SK-N-MC (cell line): ENCODE results near the gene S100A7.

Experiments used
- DNase-seq: peaks from one replicate; pipeline ENCODE4 v3.0.0-alpha.2; 2011; ENCODE audit warnings: low read depth, low spot score
- H3K27ac ChIP-seq: fragments of 200-600 bp; sonication (generic); 2 replicates; pipeline ENCODE4 v1.5.1; 2016; ENCODE audit warnings: mixed run types
- H3K36me3 ChIP-seq: fragments of 200-600 bp; sonication (generic); 2 replicates; pipeline ENCODE4 v1.6.1; 2017; ENCODE audit warnings: antibody characterized with exemption, low read length, mixed read lengths; ENCODE audit not compliant: insufficient read depth
- H3K4me3 ChIP-seq: fragments of 200-600 bp; sonication (generic); 2 replicates; pipeline ENCODE4 v1.5.1; 2016
- H3K9ac ChIP-seq: fragments of 200-600 bp; sonication (generic); 2 replicates; pipeline ENCODE4 v1.8.0; 2017; ENCODE audit warnings: mixed run types, mixed read lengths; ENCODE audit not compliant: insufficient read length
- H3K9me3 ChIP-seq: fragments of 200-600 bp; sonication (generic); 2 replicates; pipeline ENCODE4 v1.6.1; 2017; ENCODE audit warnings: low read depth, mild to moderate bottlenecking, antibody characterized with exemption, low read length, moderate library complexity, mixed read lengths
- EZH2 ChIP-seq: fragments of 200-600 bp; sonication (generic); IDR thresholded peaks from one replicate; pipeline ENCODE4 v1.6.1; 2017; ENCODE audit warnings: antibody characterized with exemption
- FOXP2 ChIP-seq: optimal IDR thresholded peaks from 2 replicates; pipeline ENCODE3; 2011; ENCODE audit warnings: mild to moderate bottlenecking, moderate library complexity; ENCODE audit not compliant: insufficient read depth; ENCODE audit errors: extremely low read length, control extremely low read depth
- POLR2AphosphoS5 ChIP-seq: IDR thresholded peaks from 2 replicates; pipeline ENCODE4 v1.6.1; 2012; ENCODE audit warnings: mild to moderate bottlenecking, low read depth, low read length, borderline replicate concordance

Gene S100A7

DNA sequence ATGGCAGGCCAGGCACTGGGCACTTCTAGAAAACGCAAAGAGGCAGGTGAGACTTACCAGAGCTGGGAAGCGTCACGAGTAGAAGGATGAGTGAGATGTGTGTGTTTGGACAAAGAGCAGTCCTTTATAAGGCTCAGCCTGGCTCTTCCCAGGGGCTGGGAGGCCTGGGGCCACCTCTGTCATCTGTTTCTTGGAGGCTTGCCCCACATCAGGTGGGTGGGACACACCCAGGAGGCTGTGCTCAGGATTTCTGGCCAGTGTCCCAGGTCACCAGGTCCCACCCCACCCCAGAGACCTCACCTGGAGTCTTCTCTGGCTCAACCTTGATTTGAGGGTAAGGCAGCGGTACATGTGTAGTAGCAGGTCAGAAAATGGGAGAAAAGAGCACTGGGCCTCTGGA lies at the start of gene S100A7:
S100A7 (minus strand) TSS at position 101 of the 400 bp plus-strand sequence. CDS start 1,638 bp downstream, outside the sequence.
- no peaks in the 10 kb centered on the region for H3K9me3 ChIP-seq
- no peak within 1 kb of the TSS for H3K27ac ChIP-seq
- no peak within 1 kb of the TSS for H3K9ac ChIP-seq
- DNase-seq = no peak
- TF ChIP-seq FOXP2 = no peak
- TF ChIP-seq POLR2AphosphoS5 = no peak
- TF ChIP-seq EZH2 = no peak
- H3K36me3 ChIP-seq = no peaks in the 10 kb centered on the region
- H3K4me3 ChIP-seq = no peak within 1 kb of the TSS

DNA sequence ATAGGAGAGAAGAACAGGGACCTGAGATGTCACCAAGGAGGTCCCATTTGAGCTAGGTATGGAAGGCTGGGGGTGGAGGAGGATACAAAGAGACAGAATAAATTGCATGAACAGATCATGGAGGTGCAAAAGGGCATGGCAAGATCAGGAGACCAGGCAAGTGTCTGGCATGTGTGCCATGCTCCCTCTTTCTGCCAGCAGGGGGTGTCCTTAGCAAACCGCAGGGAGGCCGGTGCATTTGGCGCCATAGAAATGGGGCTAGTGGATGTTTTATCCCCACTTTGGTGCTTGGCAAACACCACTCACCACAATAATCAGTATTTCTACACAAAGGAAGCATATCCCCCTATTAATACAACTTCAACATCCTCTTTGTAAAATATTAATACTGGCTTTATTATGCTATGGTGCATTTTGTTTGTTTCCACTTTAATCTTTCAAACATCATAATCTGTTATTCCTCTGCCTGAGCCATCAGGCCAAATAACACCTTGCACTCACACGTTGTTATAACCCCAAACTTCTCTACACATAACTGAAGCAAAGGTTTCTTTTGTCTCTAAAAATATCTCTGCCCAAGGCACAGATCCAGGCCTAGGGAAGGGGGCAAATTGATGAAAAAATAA lies 49.4 kb upstream of the S100A7 start:
- no peak for DNase-seq
- TF ChIP-seq POLR2AphosphoS5 = no peak
- TF ChIP-seq EZH2 = no peak
- no peak for TF ChIP-seq FOXP2
- no peak overlapping the region for H3K4me3 ChIP-seq
- no peaks in the 10 kb centered on the region for H3K9me3 ChIP-seq
- no peak overlapping the region for H3K9ac ChIP-seq
- H3K27ac ChIP-seq = no peak overlapping the region
- no peaks in the 10 kb centered on the region for H3K36me3 ChIP-seq

DNA sequence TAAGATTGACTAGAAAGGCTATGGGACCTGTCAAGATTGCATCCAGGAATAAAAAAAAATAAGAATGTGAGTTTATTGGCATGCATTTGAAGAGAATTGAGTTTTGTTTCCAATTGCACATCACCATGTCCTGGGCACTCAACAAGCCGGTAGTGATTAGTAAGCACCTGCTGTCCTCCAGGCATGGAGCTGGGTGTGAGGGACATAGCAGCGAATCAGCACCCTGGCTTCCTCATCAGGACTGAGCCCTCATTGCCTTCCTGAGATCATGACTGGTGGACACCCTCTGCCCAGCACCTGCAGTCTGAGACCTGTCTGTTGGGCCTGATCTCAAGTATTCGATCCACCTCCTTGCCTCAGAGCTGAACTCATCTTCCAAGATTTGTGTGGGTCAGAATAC lies 48.6 kb upstream of the S100A7 start:
- Histone ChIP-seq H3K27ac (no peak overlapping the region), H3K36me3 (no peaks in the 10 kb centered on the region), H3K9ac (no peak overlapping the region), H3K4me3 (no peak overlapping the region), H3K9me3 (no peaks in the 10 kb centered on the region)
- TF ChIP-seq EZH2 (no peak), FOXP2 (no peak), POLR2AphosphoS5 (no peak)
- DNase-seq = no peak

DNA sequence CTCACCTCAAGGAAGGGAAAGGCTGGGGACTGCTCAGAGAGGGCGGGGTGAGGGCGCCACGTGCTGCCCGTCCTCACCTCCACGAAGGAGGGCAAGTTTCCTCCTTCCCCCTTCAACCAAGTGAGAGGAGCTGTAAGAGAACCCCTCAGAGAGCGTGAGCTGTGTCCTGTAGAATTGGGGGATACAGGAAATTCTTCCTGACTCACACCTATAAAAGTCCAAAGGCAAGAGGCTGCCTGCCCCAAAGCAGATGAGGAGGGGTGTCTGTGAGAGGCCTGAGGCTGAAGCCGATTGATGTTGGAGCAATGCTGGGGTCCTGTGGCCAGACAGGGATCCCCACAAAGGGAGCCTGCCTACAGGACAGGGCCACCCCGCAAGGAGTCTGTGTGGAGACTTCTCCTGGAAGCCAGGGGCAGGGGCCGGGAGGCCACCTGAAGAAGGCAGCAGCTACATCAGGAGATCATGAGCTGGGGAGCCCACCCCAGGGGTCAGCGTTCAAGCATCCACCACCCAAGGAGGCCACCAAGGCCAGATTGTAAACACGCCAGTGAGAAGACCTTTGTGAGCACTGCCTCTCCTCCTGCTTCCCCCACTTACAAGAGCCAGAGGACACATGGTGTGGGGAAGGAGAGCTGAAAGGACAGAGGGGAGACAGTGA lies 47.6 kb upstream of the S100A7 start:
- H3K9ac ChIP-seq = no peak overlapping the region
- H3K4me3 ChIP-seq = no peak overlapping the region
- no peak overlapping the region for H3K27ac ChIP-seq

DNA sequence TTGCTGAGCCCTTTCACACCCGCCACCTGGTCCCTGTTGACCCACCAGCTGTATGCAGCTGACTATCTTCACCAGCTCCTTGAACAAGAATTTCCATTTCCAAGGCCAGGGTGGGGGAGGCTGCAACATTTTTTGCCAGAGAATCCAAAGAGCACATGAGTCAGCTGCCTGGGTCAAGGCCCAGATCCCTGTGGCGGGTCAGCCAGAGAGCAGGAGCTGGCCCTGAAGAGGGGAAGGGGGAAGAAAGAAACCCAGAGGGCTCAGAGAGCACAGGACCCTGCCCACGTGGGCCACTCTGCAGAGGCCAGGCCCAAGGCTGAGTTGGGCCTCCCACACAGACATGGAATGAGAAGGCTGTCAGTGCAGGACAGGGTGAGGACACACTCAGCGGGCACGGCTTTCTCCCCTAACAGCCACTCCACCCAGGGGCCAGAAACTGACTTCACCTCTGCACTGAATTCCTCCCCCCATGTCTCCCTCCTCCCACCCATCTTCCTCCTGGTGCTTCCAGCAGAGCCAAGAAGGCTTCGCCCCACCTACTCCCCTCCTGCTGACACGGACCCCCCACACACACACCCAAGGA lies 46.5 kb upstream of the S100A7 start:
- TF ChIP-seq FOXP2 (no peak), EZH2 (no peak), POLR2AphosphoS5 (no peak)
- no peak for DNase-seq
- H3K36me3 ChIP-seq = no peaks in the 10 kb centered on the region
- no peak overlapping the region for H3K4me3 ChIP-seq
- no peaks in the 10 kb centered on the region for H3K9me3 ChIP-seq
- H3K9ac ChIP-seq = no peak overlapping the region
- H3K27ac ChIP-seq = no peak overlapping the region

More for the DNA sequence above, 47.6 kb upstream of the S100A7 start:
- TF ChIP-seq POLR2AphosphoS5 (no peak), EZH2 (no peak), FOXP2 (no peak)
- DNase-seq = no peak
- Histone ChIP-seq H3K36me3 (no peaks in the 10 kb centered on the region), H3K9me3 (no peaks in the 10 kb centered on the region)

DNA sequence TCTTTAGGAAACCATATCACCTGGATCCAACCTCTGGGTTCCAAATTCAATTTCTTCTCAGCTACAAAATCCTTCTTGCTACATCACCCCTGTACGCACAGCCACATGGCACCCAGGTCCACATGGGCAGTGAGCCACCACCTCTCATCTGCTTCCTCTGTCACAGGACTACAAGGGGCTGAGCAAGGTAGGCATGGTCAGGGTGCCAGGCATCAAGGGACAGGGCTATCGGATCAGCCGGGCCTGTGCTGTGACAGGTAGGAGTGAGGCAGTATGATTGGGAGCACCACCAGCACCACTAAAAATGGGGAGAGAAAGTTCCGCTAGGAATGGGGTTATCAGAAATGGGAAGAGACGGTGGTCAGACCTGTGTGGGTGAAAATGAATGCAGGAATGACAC lies 45.9 kb upstream of the S100A7 start:
- no peak for DNase-seq
- H3K4me3 ChIP-seq = no peak overlapping the region
- H3K9ac ChIP-seq = no peak overlapping the region
- TF ChIP-seq POLR2AphosphoS5 (no peak), EZH2 (no peak), FOXP2 (no peak)
- no peaks in the 10 kb centered on the region for H3K9me3 ChIP-seq
- no peak overlapping the region for H3K27ac ChIP-seq
- no peaks in the 10 kb centered on the region for H3K36me3 ChIP-seq

DNA sequence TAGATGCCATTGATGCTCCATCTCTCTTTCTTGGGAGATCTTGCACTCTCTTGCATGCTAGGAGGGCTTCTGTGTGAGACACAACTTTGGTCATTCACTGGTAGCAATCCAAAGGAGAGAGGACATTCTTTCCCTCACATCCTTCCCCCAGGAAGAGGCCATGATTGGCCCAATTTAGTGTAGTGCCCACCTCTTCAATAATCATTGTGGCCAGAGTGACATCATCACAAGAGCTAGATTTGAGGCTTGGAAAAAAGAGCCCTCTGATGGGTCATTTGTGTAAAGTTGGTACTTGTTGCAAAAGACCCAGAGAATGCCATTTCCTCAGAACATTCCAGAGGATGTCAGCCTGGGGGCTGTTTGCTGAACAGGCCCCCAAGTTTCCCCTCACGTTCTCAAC lies 45.1 kb upstream of the S100A7 start:
- H3K4me3 ChIP-seq = no peak overlapping the region
- H3K36me3 ChIP-seq = no peaks in the 10 kb centered on the region
- no peak overlapping the region for H3K9ac ChIP-seq
- TF ChIP-seq EZH2 = no peak
- no peak for TF ChIP-seq FOXP2
- TF ChIP-seq POLR2AphosphoS5 = no peak
- H3K27ac ChIP-seq = no peak overlapping the region
- DNase-seq = no peak
- no peaks in the 10 kb centered on the region for H3K9me3 ChIP-seq

DNA sequence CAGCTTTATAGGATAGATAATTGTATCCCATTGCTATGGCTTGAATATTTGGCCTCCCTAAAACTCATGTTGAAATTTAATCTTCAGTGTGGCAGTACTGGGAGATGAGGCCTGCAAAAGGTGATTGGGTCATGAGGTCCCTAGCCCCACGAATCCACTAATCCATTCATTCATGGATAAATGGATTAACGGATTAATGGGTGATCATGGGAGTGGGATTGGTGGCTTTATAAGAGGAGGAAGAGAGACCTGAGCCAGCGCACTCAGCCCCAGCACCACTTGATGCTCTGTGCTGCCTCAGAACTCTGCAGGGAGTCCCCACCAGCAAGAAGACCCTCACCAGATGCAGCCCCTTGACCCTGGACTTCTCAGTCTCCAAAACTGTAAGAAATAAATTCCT lies 43.3 kb upstream of the S100A7 start:
- TF ChIP-seq POLR2AphosphoS5 (no peak), EZH2 (no peak), FOXP2 (no peak)
- no peaks in the 10 kb centered on the region for H3K36me3 ChIP-seq

More for the DNA sequence above, 43.3 kb upstream of the S100A7 start:
- Histone ChIP-seq H3K9me3 (no peaks in the 10 kb centered on the region), H3K4me3 (no peak overlapping the region), H3K9ac (no peak overlapping the region), H3K27ac (no peak overlapping the region)
- no peak for DNase-seq
